Skeletal muscle cell (primary cell): ENCODE data around the gene DBNDD2.

ENCODE experiments used
- DNase-seq: peaks from one replicate; pipeline ENCODE4 v3.0.0-alpha.2; 2010; ENCODE audit warnings: low read depth
- H3K4me3 ChIP-seq: 2 replicates; pipeline ENCODE4 v1.5.1; 2011; ENCODE audit warnings: low read depth, mild to moderate bottlenecking, control low read depth, low read length, moderate library complexity

The DBNDD2 gene

GRCh38 chr20:45410887-45411286 lies 2.8 kb downstream of the DBNDD2 start:
- no peak for DNase-seq
- no peak overlapping the region for H3K4me3 ChIP-seq

- DNase-seq: no peak
- no peak overlapping the region for H3K4me3 ChIP-seq
Observed at GRCh38 chr20:45412653-45413052, 4.6 kb downstream of the DBNDD2 start.

GRCh38 chr20:45413479-45413878 lies 5.4 kb downstream of the DBNDD2 start:
- H3K4me3 ChIP-seq: no peak overlapping the region
- DNase-seq: no peak

- DNase-seq: peak; percentile 25
Observed at GRCh38 chr20:45415822-45416637, 7.9 kb downstream of the DBNDD2 start, which contains the start of gene PIGT. Gene PIGT (plus strand): TSS chr20:45416141. CDS start chr20:45416157, 16 bp downstream.

GRCh38 chr20:45416917-45417316 lies 8.8 kb downstream of the DBNDD2 start:
- peak overlapping the region; percentile 85 for H3K4me3 ChIP-seq
- no peak for DNase-seq

More at GRCh38 chr20:45415822-45416637, 7.9 kb downstream of the DBNDD2 start, which contains the start of gene PIGT:
- peak within 1 kb of the TSS; percentile 85 for H3K4me3 ChIP-seq

GRCh38 chr20:45419188-45420091 lies 11.4 kb downstream of the DBNDD2 start:
- H3K4me3 ChIP-seq: no peak overlapping the region
- peak; percentile 90 for DNase-seq

GRCh38 chr20:45420125-45420524 lies 12.0 kb downstream of the DBNDD2 start:
- H3K4me3 ChIP-seq: no peak overlapping the region
- DNase-seq: no peak

- H3K4me3 ChIP-seq: no peak overlapping the region
- DNase-seq: no peak
Observed at GRCh38 chr20:45423700-45424099, 15.6 kb downstream of the DBNDD2 start.

GRCh38 chr20:45425561-45425960 lies 17.5 kb downstream of the DBNDD2 start:
- no peak overlapping the region for H3K4me3 ChIP-seq
- DNase-seq: no peak

GRCh38 chr20:45426320-45427016 lies 18.4 kb downstream of the DBNDD2 start:
- H3K4me3 ChIP-seq: no peak overlapping the region
- no peak for DNase-seq

GRCh38 chr20:45427236-45428149 lies 19.4 kb downstream of the DBNDD2 start:
- no peak overlapping the region for H3K4me3 ChIP-seq
- no peak for DNase-seq

GRCh38 chr20:45429618-45430017 lies 21.5 kb downstream of the DBNDD2 start:
- no peak for DNase-seq

GRCh38 chr20:45432294-45432693 lies 24.2 kb downstream of the DBNDD2 start:
- no peak for DNase-seq
- H3K4me3 ChIP-seq: no peak overlapping the region

More at GRCh38 chr20:45429618-45430017, 21.5 kb downstream of the DBNDD2 start:
- no peak overlapping the region for H3K4me3 ChIP-seq

GRCh38 chr20:45433316-45433715 lies 25.2 kb downstream of the DBNDD2 start:
- DNase-seq: peak; percentile 8

GRCh38 chr20:45433976-45434375 lies 25.9 kb downstream of the DBNDD2 start:
- DNase-seq: no peak
- H3K4me3 ChIP-seq: no peak overlapping the region

More at GRCh38 chr20:45433316-45433715, 25.2 kb downstream of the DBNDD2 start:
- H3K4me3 ChIP-seq: no peak overlapping the region

- peak overlapping the region; percentile 56 for H3K4me3 ChIP-seq
- DNase-seq: peak; percentile 29
Observed at GRCh38 chr20:45436732-45437485, 28.8 kb downstream of the DBNDD2 start.

GRCh38 chr20:45440424-45440823 lies 32.3 kb downstream of the DBNDD2 start:
- no peak for DNase-seq
- H3K4me3 ChIP-seq: no peak overlapping the region
